B cell (primary cell): ENCODE results near the gene NDRG3. TPM values are rescaled to one million over a fixed set of nuclear protein-coding genes. Genes with fewer than 3 reads are reported as not detected.

Source experiments
- ATAC-seq: fragments of 200-7000 bp; cut with Tn5 transposase; one replicate; pipeline ENCODE4 v1.10.0; 2021; ENCODE audit warnings: low read depth, mild to moderate bottlenecking, moderate number of reproducible peaks, moderate library complexity
- CTCF ChIA-PET: fragments of 350-600 bp; sonication (Branson Sonifier 250); formaldehyde crosslinking; loops from one replicate; lab custom pipeline; 2021; ENCODE audit warnings: antibody characterized with exemption, inconsistent platforms; lab: Charles Lee
- POLR2A ChIA-PET: fragments of 350-600 bp; sonication (Branson Sonifier 250); formaldehyde crosslinking; loops from one replicate; lab custom pipeline; 2021; ENCODE audit warnings: antibody characterized with exemption; lab: Charles Lee
- DNase-seq: peaks from one replicate; pipeline ENCODE4 v3.0.0; 2013
- H2AFZ ChIP-seq: 2 replicates; pipeline ENCODE4 v1.6.1; 2012; ENCODE audit warnings: mild to moderate bottlenecking, low read depth, low read length; ENCODE audit not compliant: insufficient read depth, poor library complexity, severe bottlenecking
- H3K27ac ChIP-seq, 2 donors: 1 replicate in 1 of 2; 2 replicates in 1 of 2; pipeline ENCODE4 v1.5.1; 2012 to 2013; ENCODE audit warnings: low read length in 2 of 2, mild to moderate bottlenecking in 2 of 2, moderate library complexity in 1 of 2
- H3K27me3 ChIP-seq, 4 experiments: fragments of 200-600 bp in 1 of 4; sonication (generic) in 1 of 4; replicated peaks in 1 of 4; 1 replicate in 2 of 4; 2 replicates in 2 of 4; pipeline versions ENCODE4 v1.6.1 to v1.7.0; 2013 to 2016; ENCODE audit warnings: low read length in 3 of 4, mild to moderate bottlenecking in 2 of 4, mixed read lengths in 1 of 4, moderate library complexity in 1 of 4; ENCODE audit not compliant: insufficient read depth in 4 of 4, control insufficient read depth in 3 of 4; ENCODE audit errors: control extremely low read depth in 1 of 4
- H3K36me3 ChIP-seq, 2 experiments: replicated peaks in 1 of 2; 1 replicate in 1 of 2; 2 replicates in 1 of 2; pipeline versions ENCODE4 v1.6.1 to v1.7.1; 2013; ENCODE audit warnings: low read length in 1 of 2; ENCODE audit not compliant: insufficient read depth in 2 of 2, control insufficient read depth in 1 of 2; ENCODE audit errors: control extremely low read depth in 1 of 2, extremely low read depth in 1 of 2
- H3K4me1 ChIP-seq, 2 donors: fragments of 200-600 bp in 1 of 2; sonication (generic) in 1 of 2; 1 replicate in 1 of 2; 2 replicates in 1 of 2; pipeline versions ENCODE4 v1.5.1 to v1.6.1; 2013 to 2017; ENCODE audit warnings: low read length in 2 of 2; ENCODE audit not compliant: control insufficient read depth in 2 of 2, insufficient read depth in 2 of 2
- H3K4me2 ChIP-seq: replicated peaks from 2 replicates; pipeline ENCODE3; 2012; ENCODE audit warnings: mild to moderate bottlenecking, low read depth, low read length; ENCODE audit not compliant: poor library complexity, severe bottlenecking
- H3K4me3 ChIP-seq, 5 experiments: fragments of 200-600 bp in 1 of 5; sonication (generic) in 1 of 5; 1 replicate in 3 of 5; 2 replicates in 2 of 5; pipeline versions ENCODE4 v1.5.1 to v1.7.0; 2011 to 2016; ENCODE audit warnings: low read length in 4 of 5, mild to moderate bottlenecking in 4 of 5, low read depth in 2 of 5, control low read depth in 1 of 5, moderate library complexity in 1 of 5; ENCODE audit not compliant: insufficient read depth in 1 of 5; ENCODE audit errors: control extremely low read depth in 1 of 5, extremely low read depth in 1 of 5
- H3K79me2 ChIP-seq: fragments of 200-600 bp; sonication (generic); one replicate; pipeline ENCODE4 v1.6.0; 2016; ENCODE audit warnings: low read length; ENCODE audit not compliant: control insufficient read depth, insufficient read depth
- H3K9ac ChIP-seq: fragments of 200-600 bp; sonication (generic); 2 replicates; pipeline ENCODE4 v1.6.1; 2017; ENCODE audit warnings: mild to moderate bottlenecking, low read length, moderate library complexity
- H3K9me3 ChIP-seq, 3 donors: one replicate each; pipeline versions ENCODE4 v1.6.1 to v1.7.1; 2013; ENCODE audit warnings: low read length in 2 of 3; ENCODE audit not compliant: control insufficient read depth in 2 of 3, insufficient read depth in 1 of 3; ENCODE audit errors: control extremely low read depth in 1 of 3
- H4K20me1 ChIP-seq: 2 replicates; pipeline ENCODE4 v1.6.0; 2012; ENCODE audit warnings: mild to moderate bottlenecking, low read length; ENCODE audit not compliant: insufficient read depth, control insufficient read depth, poor library complexity, severe bottlenecking
- H3K27ac Mint-ChIP-seq: one replicate; pipeline ENCODE4 v1.8.0; 2021; ENCODE audit warnings: mixed read lengths
- H3K27me3 Mint-ChIP-seq: one replicate; pipeline ENCODE4 v1.8.0; 2021; ENCODE audit warnings: mixed read lengths
- H3K4me1 Mint-ChIP-seq: one replicate; pipeline ENCODE4 v1.8.0; 2021; ENCODE audit warnings: mixed read lengths
- H3K4me3 Mint-ChIP-seq: one replicate; pipeline ENCODE4 v1.8.0; 2021; ENCODE audit warnings: mixed read lengths
- H3K9me3 Mint-ChIP-seq: one replicate; pipeline ENCODE4 v1.8.0; 2022; ENCODE audit warnings: mixed read lengths; ENCODE audit not compliant: insufficient read depth
- EZH2 ChIP-seq: IDR thresholded peaks from 2 replicates; pipeline ENCODE4 v1.6.1; 2012; ENCODE audit warnings: borderline replicate concordance, low read depth, mild to moderate bottlenecking, moderate library complexity, low read length; ENCODE audit not compliant: insufficient read depth, poor library complexity, severe bottlenecking
- WGBS: methylation state at CpG from one replicate; pipeline ENCODE4 v1.1.5; 2013; ENCODE audit warnings: missing lambda C conversion rate; ENCODE audit not compliant: insufficient coverage; 5-methylcytosine and 5-hydroxymethylcytosine counted together
- intact Hi-C: fragments of 100-400 bp; cut with micrococcal nuclease; formaldehyde crosslinking; loops from one replicate; pipeline ENCODE4 v1.10.0; 2022
- polyA plus RNA-seq: library from polyadenylated mRNA; depleted of rRNA; stranded (reverse); fragments of >200 nt; gene quantifications from 2 replicates; pipeline ENCODE4 v1.2.3, GENCODE V29; 2012
- total RNA-seq, 2 donors: library from RNA; stranded (reverse); fragments of 120-200 nt in 1 of 2; gene quantifications; 1 replicate in 1 of 2; 2 replicates in 1 of 2; pipeline versions ENCODE4 v1.2.3 to v1.2.4, GENCODE V29; 2013 to 2022
- TF ChIP-seq, protein P1 (sequence below): fragments of 200-600 bp; IDR thresholded peaks from one replicate; pipeline ENCODE4 v1.8.0; 2022; ENCODE audit warnings: antibody characterized with exemption, mild to moderate bottlenecking

NDRG3 gene
- total and polyA plus RNA-seq, 2 donors (not counting 1 experiment from before 2014, with no cell fraction given) = 15.7 to 26.1 TPM

DNA sequence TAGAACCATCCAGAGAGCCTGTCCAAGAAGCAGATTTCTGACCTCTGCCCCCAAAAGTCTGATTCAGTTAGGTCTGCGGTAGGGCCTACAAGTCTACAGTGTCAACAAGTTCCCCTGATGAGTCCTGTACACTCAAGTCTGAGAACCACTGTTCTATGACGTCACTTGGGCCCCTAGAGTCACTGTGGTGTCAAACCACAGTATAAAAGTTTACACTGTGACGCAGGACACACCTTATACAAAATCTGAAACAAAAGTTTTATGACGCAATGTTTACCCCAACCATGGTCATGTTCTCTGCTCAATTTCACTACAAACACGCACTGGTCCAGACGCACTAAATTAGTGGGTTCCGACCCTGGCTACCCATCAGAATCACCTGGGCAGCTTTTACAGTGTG, 117.8 kb downstream of the NDRG3 start:
- no peaks in the 10 kb centered on the region for H4K20me1 ChIP-seq
- no peak overlapping the region for H3K27ac ChIP-seq
- no peaks in the 10 kb centered on the region for H3K27me3 Mint-ChIP-seq
- no peak overlapping the region for H3K4me2 ChIP-seq
- ChIA-PET POLR2A (no interaction called here), CTCF (interaction anchor here (0.7 kb wide), 1 partner anchor 293 kb away, joined by 3 read pairs; no protein-coding TSS in a partner anchor)
- H3K4me3 Mint-ChIP-seq = no peak overlapping the region
- intact Hi-C loops = no loop called here
- H3K9ac ChIP-seq = no peak overlapping the region
- H3K27ac Mint-ChIP-seq = no peak overlapping the region
- ATAC-seq (no peak), DNase-seq (no peak)
- H3K27me3 ChIP-seq = no peaks in the 10 kb centered on the region
- peaks cover 9 to 11% of the 10 kb centered on the region in 2 donors for H3K4me1 ChIP-seq
- no peak overlapping the region for H3K4me3 ChIP-seq
- H3K9me3 Mint-ChIP-seq = no peaks in the 10 kb centered on the region
- H3K9me3 ChIP-seq = no peaks in the 10 kb centered on the region
- peaks cover 13% of the 10 kb centered on the region for H3K4me1 Mint-ChIP-seq
- 83% methylated on average over 4 of the region's 7 CpGs for WGBS
- no peak overlapping the region for H2AFZ ChIP-seq
- no peaks in the 10 kb centered on the region for H3K79me2 ChIP-seq
- no peak for TF ChIP-seq EZH2
- TF ChIP-seq, protein P1, sequence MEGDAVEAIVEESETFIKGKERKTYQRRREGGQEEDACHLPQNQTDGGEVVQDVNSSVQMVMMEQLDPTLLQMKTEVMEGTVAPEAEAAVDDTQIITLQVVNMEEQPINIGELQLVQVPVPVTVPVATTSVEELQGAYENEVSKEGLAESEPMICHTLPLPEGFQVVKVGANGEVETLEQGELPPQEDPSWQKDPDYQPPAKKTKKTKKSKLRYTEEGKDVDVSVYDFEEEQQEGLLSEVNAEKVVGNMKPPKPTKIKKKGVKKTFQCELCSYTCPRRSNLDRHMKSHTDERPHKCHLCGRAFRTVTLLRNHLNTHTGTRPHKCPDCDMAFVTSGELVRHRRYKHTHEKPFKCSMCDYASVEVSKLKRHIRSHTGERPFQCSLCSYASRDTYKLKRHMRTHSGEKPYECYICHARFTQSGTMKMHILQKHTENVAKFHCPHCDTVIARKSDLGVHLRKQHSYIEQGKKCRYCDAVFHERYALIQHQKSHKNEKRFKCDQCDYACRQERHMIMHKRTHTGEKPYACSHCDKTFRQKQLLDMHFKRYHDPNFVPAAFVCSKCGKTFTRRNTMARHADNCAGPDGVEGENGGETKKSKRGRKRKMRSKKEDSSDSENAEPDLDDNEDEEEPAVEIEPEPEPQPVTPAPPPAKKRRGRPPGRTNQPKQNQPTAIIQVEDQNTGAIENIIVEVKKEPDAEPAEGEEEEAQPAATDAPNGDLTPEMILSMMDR = no peak
- no peaks in the 10 kb centered on the region for H3K36me3 ChIP-seq

DNA sequence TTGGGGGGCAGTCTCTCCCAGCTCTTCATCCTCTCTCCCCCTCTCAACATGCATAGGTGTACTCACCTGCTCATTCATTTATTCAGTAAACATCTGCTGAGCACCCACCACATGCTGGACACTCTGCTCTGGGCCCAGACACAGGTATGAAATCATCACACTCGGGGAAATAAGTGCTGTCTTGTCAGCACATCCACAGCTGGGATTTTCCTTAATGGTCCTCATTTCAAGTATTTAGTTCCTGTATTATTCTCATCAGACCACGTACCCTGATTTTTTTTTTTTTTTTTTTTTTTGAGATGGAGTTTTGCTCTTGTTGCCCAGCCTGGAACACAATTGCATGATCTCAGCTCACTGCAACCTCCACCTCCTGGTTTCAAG, 121.0 kb downstream of the NDRG3 start:
- Histone ChIP-seq H3K79me2 (no peaks in the 10 kb centered on the region), H2AFZ (no peak overlapping the region), H3K4me1 (peaks cover 5 to 7% of the 10 kb centered on the region in 2 donors), H3K4me3 (no peak overlapping the region), H3K9me3 (no peaks in the 10 kb centered on the region), H3K9ac (no peak overlapping the region), H3K27me3 (no peaks in the 10 kb centered on the region), H3K27ac (no peak overlapping the region), H3K4me2 (no peak overlapping the region), H3K36me3 (no peaks in the 10 kb centered on the region), H4K20me1 (no peaks in the 10 kb centered on the region)
- no peak for DNase-seq
- Mint-ChIP-seq H3K27me3 (no peaks in the 10 kb centered on the region), H3K27ac (no peak overlapping the region), H3K9me3 (no peaks in the 10 kb centered on the region), H3K4me1 (peaks cover 7% of the 10 kb centered on the region), H3K4me3 (no peak overlapping the region)
- WGBS = 90% methylated on average over 1 of the region's 2 CpGs
- POLR2A ChIA-PET = no interaction called here
- intact Hi-C loops = no loop called here
- ATAC-seq = no peak
- TF ChIP-seq, protein P1 = no peak
- TF ChIP-seq EZH2 = no peak
- CTCF ChIA-PET = interaction anchor here (1.3 kb wide), 1 partner anchor 11 kb away, joined by 4 read pairs; no protein-coding TSS in a partner anchor
